HG03103 (cell line): ENCODE data around the gene CACNA1C.

Experiments
- ATAC-seq: cut with Tn5 transposase; IDR thresholded peaks from one replicate; pipeline ENCODE4 v1.9.1; 2021; ENCODE audit warnings: low read depth; ENCODE audit not compliant: unreplicated experiment

Gene CACNA1C

DNA sequence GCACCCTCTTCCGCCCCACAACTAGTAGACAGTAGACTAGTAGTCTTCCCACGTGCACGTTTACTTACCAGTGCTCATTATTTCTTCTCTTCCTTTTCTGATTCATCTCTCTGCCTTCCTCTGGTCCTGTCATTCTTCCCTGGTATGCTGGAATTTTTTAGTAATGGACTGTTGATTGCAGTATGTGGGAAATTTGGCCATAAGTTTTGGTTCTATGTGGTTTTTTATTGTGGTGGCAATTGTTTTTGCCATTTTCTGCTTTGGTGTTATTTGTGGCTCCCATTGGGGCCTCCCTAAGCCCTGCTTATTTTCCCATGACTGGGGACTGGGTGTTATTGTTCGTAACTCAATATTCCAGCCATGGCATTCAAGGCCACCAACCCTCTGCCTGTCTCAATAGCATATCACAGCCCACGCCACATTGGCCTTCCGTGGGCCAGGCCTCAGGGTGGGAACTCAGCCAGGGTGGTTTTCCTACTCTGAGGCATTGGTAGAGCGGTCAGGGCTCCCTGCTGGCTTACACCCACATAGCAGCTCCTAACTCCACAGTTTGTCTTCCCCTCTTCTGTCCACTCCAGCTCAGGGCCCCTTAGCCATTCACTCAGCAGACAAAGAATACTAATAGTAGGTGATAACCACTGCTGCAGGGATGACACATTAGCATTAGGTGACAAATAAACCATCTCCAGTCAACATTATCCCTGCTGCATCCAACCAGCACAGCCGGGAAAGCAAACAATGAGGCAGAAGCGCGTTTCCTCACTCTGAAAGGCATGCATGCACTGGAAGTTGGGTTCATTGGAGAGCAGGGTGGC lies 321.5 kb downstream of the CACNA1C start:
- ATAC-seq, result no peak

DNA sequence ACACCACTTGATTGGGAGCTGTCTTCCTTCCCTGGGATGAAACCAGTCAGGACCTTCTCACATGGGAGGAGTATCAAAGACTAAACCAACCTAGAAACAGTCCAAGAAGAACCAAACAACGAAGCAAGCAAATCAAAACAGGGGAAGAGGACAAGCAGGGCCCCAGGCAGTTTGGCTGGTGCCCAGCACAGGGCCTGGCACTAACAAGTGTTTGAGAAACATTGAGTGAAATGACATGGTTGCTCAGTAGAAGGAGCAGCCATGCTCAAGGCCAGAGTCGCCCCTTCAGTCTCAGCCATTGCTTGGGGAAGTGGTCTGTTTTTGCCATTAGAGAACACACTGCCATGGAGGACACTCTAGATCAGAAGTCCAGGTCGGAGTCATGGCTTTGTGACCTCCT lies 323.1 kb downstream of the CACNA1C start:
- no peak for ATAC-seq

DNA sequence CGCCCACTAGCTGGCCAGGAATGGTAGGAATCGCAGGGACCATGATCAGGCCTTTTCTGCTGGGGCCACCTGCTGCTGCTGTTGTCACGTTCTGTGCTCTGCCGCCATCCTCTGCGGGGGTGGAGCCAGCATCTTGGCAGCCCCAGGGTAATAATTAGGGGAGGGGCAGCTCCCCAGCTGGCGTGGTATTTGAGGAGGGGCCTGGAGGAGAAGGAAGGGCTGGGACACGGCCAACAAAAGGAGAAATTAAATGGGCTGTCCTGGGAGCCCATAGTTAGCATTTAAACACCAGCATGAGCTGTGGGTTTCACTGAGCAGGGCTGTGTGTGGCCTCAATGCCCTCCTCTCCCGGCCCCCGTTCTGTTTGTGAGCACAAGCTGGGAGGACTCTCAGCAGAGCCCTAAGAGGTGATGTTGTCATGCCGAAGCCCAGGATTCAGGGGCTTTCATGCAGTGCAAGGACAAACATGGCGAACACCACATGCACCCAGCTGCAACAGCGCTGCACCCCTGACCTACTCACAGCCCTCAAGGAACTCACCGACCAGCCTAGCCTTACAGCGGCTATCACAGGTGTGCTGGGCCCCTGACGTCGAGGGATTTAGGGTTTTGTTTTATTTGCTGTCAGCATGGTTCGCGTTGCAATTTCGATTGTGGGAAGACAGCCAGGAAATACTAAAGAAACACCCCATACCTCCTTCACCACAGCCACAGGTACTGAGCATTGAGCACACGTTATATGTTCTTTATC lies 324.3 kb downstream of the CACNA1C start:
- no peak for ATAC-seq

DNA sequence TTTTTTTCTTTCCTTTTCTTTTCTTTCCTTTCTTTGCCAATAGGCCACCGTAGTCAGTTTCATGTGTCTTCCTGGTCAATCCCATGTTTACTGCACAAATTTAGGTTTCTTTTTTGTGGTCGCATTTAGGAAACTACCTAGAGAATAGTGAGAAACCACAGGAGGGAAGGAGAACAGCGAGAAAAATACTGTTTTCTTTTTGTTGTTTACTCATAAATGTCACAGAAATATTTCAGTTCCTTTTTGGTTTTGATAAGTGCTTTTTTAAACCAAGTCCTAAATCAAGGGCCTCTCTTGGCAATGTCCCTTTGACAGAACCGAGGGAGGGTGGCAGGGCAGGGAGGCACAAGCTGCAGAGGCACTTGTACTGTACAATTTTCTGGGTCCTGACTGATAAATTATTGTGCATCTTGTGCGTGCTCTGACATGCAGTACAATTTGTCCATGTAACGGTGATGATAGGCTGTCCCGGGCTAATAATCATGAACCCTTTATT lies 326.1 kb downstream of the CACNA1C start:
- ATAC-seq, result peak; percentile 54

DNA sequence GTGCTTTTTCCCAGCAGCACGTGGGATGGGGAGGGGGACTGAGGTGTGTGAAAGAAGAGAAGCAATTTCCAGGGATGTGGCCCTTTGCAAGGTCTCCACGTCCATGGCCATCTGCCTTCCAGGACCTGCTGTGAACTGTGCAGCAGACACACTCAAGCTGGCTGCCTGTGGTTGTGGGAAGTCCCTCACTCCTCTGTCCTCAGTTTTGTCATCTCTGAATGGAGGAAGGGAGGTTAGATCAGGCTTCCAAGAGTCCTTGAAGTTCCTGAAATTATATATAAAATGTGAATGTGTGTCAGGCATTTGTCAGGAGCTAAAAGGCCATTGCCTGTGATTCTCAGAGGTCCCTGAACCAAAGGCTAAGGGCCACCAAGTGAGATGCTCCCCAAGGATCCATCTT lies 328.2 kb downstream of the CACNA1C start:
- ATAC-seq, result no peak

DNA sequence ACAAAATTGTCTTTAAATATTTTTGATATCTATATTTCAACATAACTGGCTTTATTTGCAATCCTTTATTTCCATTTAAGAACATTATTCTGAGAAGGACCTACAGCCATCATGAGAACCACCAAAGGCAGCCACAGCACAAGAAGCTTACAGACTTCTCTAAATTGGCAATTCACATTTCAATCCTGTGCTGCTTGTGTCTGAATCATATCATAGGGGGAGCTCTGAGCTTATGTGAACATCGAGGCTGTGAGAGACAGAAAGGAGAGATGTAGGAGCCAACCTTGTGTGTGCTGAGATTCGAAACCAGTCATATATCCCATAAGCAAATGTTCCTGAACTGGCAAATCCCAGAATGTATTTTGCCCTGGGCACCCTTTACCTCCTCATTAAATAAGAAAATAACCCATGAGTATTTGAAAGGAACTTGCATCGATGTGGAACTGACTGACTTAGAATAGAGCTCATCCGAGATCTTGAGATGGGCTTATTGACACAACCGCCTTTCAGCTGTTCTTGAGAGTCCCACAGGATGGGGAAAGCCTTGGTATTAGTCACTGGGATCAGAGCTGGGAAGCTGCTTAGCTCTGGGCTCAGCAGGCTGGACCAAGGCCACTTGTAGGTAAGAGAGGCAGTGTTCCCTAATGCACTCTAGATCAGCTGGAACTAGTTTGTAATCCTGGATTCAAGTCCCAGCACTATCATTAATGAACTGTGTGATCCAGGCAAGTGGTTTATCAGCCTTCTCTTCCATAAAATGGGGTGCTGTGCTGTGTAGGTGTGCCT lies 329.8 kb downstream of the CACNA1C start:
- ATAC-seq, result no peak

DNA sequence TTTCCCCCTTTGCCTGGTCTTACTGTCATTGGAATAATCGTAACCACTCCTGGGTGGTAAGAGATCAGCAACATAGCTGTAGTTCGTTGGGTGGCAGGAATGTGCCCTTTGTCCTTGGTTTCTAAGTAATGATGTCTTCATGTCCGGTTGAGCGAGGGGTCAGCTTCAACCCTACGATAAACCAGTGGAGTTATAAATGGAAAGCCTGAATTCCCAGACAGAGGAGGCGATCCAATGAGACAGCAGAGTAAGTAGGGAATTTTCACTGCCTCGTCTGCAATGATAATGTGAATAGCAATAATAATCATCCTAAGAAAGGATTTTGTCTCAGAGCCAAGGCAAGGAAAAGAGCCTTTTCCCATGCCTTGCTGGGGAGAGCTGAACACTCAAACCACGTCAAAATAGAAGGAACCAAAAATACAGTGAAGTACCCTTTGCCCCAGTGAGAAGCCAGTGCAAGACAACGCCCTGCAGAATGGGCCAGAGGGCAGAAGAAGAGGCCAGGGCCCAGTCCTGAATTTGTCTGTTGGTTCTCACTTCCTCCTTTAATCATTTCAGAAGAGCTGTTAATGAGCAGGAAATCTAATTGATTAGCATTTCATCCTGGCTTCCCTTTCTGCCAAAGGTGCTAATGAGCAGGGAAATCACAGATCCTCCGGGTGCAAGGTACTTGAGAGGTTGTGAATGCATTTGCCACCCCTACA lies 330.7 kb downstream of the CACNA1C start:
- ATAC-seq, result no peak

DNA sequence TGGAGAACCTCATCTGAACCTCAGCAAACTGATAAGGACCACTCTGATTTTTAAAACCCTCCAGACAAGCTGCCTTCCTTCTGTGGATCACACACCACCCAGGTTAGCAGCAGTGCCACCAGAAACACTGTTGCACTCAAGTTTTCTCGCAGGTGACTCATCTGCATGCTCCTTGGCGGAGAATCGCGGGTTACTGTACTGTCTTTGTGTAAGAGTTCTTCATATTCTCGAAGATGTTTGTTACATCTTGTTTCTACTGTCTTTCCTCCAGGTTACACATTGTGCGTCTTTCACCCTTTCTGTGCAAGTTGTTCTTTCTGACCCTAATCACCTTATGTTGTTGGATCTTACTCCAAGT lies 331.2 kb downstream of the CACNA1C start:
- no peak for ATAC-seq

DNA sequence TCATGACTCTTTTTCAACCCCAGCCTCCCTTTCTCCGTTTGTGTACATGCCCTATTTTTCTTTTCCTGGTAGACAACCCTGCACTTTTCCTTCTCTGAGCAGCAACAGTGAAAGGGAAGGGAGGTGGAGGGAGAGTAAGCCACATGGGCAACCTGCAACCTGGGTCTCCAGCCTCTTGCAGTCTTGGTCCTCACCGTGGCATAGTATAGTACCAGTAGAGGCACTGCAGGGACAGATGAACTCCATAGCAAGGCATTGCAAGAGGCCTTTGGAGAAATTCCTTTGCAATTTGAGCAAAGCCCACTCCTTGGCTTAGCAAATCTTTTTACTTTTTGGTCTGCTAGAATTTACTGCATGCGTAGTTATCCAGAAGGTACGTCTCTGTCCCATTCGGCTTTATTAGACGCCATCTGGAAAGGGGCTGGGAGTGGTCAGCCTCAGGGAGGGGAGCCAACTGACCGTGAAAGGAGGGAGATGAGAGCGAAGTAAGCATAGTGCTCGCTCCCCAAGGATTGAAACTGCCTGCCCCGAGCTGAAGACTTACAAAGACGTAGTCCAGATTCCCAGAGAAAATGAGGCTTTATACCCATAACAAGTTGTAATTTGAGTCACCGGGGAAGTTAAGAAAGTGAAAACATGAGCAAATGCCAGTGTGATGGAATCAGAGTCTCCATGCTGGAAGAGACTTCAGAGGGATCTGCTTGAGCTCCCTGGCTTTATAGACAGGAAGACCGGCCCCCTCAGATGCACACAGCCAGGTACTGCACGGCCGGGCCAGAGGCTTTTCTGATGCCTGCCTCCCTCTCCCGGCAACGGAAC lies 332.0 kb downstream of the CACNA1C start:
- ATAC-seq, result no peak

DNA sequence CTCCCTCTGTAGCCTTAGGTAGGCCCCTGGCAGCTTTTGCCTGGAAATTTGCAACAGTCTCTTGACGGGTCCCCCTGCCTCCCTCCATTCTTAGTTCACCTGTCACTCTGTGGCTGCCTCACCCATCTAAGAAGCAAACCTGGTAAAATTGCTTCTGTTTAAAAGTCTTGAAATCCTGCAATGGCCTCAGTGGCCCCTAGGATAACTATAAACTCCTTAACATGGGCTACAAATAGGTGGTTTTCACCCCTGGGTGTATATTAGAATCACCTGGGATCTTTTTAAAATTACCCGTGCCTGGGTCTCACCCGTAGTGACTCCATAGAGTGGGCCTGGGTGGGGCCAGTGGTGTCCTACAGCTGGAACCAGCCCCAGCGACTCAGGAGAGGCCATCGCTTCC lies 332.7 kb downstream of the CACNA1C start:
- no peak for ATAC-seq

DNA sequence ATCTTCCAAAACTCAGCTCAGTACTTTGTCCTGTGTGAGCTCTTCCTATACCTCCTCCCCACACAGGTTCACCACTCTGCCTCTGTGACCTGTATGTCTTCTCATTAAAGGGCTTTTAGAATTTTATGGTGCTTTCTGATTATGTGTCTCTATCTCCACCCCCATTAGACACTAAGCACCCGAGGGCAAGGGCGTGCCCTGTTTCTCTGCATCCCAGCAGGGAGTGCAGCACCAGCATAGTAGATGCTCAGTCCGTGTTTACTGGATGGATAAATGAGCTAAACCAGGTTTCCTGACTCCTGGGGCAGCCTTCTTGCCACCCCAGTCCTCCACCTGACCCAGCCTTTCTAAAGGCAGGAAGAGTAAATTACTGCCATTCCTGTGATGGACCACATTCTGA lies 333.8 kb downstream of the CACNA1C start:
- ATAC-seq, result no peak

DNA sequence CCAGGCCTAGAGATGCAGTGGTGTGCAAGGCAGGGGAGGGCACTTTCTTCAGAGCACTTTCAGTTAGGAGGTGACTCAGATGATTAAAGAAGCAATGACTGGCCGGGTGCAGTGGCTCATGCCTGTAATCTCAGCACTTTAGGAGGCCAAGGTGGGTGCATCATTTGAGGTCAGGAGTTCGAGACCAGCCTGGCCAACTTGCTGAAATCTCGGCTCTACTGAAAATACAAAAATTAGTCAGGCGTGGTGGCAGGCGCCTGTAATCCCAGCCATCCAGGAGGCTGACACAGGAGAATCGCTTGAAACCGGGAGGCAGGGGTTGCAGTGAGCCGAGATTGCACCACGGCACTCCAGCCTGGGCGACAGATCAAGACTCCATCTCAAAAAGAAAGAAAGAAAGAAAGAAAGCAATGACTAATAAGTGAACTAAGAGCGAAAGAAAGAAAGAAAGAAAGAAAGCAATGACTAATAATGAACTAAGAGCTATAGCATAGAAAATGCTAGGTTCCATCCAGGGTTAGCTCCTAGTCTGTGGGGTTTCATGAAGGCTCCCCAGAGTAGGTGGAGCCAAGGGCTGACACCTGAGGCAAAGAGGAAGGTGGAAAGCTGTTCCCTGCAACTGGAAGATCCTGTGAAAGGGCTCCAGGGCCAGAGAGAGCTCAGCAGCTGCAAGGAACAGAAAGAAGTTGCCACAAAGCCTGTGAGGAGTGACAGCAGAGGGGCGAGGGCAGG lies 334.5 kb downstream of the CACNA1C start:
- ATAC-seq, result peak; percentile 69

DNA sequence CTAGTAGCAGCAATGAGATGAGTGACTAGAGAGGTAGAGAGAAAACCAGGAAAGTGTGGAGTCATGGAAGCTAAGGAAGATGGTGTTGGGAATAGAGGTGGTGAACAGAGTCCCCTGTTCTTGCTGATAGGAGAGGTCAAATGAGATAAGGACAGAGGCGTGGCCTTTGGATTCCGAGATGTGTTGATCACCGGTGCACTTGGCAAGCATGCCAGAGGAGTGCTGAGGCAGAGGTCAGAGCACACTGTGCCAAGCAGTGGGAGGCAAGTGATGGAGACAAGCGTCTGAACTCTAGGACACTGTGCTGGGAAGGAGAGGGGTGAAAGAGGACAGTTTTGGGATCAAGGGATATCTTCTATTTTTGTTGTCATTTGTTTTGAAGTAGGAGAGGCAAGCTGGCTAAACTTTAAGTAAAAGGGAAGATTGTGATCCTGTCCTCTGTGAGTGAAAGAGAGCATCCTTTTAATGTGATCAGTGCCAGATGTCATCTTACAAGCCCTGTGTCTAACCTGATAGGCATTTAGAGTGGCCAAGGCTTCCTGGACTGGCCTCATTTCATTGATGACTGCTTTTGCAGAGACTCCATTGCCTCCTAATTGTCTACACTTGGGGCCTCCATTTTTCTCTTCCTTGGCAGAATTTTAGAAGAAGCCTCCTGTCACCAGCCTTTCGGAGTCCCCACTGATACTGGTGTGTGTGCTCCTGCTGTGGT lies 336.4 kb downstream of the CACNA1C start:
- no peak for ATAC-seq

DNA sequence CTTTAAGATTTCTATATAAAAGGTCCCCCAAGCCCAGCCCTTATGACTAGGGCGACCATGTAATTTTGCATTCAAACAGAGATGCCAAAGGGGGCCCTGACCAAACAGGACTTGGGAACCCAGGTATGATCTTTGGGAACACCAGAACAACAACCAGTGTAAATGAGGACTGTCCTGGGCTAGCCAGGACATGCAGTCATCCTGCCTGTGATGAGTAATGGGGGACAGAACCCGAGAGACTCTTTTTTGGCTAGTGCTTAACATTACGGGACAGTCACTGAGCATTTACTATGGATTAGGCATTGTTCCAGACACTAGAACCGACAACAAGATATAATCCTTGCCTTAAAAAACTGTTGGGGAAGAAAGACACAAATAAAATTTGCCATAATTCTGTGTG lies 337.3 kb downstream of the CACNA1C start:
- ATAC-seq, result no peak

DNA sequence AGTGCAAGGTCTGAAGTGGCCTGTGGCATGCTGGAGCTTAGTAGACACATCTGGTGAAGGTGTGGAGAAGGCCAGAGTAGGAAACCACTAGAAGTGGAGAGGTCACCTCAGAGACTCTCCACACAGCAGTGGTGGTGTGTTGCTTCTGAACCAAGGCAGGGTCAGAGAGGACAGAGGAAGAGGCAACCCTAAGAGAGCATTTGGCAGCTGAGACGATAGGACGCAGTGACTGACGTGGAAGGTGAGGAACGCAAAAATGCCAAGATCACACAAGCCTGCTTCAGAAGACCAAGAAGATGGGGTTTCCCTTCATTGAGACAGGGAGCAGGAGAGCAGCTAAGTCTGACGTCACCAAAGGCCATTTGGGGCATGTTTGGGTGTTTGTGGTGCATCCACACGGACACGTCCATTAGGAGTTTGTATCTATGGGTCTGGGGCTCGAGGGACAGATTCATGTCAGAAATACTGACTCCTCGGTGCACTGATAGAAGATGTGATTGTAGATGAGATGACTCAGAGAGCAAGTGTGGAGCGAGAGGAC lies 338.1 kb downstream of the CACNA1C start:
- no peak for ATAC-seq

DNA sequence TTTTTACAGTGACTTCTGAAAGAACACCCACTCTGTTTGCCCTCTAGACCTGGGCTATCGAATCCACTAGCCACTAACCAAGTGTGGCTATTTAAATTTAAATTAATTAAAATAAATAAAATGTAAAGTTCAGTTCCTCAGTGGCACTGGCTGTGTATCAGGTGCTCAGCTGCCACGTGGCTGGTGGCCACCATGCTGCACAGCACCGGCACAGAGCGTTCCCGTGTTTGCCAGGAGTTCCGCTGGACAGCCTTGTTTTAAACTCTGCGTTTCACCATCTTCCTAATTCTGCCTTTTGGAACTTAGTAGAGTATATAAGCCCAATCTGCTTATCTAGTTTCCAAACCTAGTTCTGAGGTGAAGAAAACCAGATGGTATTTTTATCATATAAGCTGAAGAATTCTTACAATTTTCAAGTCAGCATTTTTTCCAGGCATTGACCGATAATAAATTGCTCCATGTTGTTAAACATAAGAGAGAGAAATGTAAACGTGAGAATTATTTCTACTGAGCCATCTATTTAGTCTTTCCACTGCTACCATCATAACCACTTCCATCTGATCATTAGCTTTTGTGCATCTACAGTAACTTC lies 339.0 kb downstream of the CACNA1C start:
- no peak for ATAC-seq

DNA sequence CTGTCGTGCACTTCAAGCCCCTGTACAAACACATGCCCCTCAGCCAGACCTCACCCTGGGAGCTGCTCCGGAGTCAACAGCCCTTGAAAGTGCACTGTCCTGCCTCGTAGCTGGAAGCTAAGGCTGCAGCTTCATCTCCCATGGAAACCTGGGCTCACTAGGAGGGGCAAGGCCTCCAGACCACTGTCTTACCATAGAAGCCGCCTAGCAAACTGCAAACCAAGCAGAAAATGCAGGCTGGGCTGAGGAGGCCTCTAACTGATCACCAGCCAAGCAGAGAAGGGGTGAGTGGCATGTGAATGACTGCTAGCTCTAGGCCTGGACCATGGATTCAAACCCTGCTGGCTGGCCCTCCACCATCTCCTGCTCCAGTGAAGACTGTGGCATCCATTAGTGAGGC lies 340.2 kb downstream of the CACNA1C start:
- no peak for ATAC-seq

DNA sequence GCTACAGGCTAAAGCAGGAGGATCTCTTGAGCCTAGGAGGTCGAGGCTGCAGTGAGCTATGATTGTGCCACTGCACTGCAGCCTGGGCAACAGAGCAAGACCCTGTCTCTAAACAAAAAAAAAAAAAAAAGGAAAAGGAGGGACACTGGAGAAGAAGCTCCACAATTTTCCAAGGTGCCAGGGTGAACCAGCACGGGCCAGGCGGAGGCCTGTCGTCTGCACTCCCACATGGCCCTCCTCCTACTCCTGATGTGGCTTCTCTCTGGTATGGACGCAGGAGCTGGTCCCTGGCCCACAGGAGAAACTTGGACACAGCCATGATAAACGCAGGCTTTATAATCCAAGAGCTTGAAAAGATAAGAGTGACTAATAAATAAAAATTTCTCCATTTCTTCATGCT lies 341.2 kb downstream of the CACNA1C start:
- ATAC-seq, result no peak
